CD4-positive, alpha-beta T cell treated with Interleukin-6 at 100 ng/mL for 8 hours (primary cell): ENCODE data around the gene LBHD2.

ENCODE experiments used
- DNase-seq: peaks from one replicate; pipeline ENCODE4 v3.0.0-alpha.2; 2020; ENCODE audit warnings: mixed read lengths, low spot score

The LBHD2 gene

DNA sequence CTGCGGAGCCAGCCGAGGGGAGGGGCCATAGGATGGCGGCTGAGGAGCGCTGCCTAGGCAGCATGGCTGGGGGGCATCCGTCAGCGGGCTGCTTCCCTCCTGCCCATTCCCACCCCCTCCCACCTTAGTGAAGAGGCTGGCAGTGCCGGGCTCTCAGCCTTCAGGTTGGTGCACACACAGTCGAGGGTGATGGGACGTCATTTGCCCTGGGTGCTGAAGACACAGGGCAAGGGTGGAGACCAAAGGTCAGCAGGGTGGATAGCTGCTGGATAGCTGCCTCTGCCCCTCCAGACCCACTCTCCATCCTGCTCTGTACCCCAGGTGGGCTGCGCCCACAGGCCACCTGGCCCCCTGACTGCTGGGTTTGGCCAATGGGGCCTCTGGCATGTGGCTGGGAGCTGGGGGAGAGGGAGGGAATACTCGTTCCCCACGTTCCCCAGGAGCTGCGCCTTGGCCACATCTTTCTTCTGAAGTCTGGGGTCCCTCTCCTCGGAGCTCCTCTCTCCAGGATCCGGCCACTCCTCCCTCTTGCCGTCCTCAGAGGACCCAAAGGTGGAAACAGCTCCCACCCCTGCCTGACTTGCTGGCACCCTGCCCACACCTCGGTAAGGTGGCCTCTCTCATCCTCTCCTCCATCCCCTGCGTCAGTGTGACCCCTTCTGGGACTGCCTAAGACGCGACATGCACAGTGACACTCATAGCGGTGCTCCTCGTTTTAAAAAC lies 15.5 kb upstream of the LBHD2 start:
- no peak for DNase-seq

DNA sequence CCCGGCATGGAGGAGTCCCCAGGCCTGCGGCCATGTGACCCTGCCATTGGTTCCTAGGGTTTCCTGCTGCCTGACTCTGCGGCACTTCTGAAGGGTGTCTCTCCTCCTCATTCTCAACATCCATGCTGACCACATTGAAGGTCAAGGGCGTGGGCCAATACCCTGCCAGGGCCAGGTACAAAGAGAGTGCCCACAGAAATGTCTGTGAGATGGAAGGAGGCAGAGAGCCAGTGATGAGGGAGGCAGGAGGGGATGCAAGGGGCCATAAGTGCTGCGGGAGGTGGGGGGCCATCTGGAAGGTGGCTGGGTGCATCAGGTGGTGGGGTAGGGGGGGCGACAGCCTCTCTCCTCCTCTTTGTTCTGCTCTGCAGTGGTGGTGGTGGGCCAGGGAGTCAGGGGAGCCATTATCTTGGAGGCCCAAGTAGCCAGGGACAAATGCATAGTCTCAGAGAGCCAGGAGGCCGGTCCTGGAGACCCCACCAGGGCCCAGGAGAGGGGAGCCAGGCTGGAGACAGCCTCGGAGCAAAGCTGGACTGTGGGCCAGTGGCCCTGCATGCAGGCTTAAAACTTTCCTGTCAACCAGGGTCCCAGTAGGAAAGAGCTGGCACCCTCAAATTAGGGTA lies 13.6 kb upstream of the LBHD2 start:
- DNase-seq, result no peak

DNA sequence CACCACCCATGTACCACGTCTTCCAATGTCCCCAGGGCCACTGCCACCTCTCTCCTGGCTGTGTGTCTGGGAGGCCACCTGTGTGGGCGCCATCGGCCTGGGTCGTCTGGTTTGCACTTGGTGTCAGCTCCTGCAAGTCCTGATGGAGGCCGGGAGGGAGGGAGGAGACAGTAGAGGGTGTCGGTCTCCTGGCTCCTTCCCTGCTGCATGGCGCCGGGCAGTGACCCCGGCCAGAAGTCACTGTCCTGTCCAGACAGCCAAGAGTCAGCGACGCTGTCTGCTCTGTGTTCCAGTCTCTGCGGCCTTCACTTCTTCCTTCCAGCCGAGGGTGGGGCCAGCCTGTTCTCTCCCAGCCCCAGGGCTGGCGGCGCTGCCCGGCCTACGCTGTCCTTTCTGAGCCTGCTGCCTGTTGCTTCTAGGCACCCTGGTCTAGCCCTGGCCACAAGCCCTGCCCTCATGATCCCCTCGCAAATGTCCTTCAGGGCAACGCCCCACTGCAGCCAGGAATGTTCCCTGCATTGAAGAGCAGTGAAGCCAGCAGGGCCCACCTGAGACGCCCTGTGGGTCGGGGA lies 13.0 kb upstream of the LBHD2 start:
- DNase-seq, result no peak

- DNase-seq, result no peak
Measured at GRCh38 chr14:103071544-103072251, 12.3 kb upstream of the LBHD2 start.

- no peak for DNase-seq
Measured at GRCh38 chr14:103072595-103073366, 11.2 kb upstream of the LBHD2 start.

GRCh38 chr14:103073367-103073875 lies 10.6 kb upstream of the LBHD2 start:
- DNase-seq, result no peak

- no peak for DNase-seq
Measured at GRCh38 chr14:103073876-103074728, 9.9 kb upstream of the LBHD2 start.

- DNase-seq, result no peak
Measured at GRCh38 chr14:103074729-103075367, 9.2 kb upstream of the LBHD2 start.

DNA sequence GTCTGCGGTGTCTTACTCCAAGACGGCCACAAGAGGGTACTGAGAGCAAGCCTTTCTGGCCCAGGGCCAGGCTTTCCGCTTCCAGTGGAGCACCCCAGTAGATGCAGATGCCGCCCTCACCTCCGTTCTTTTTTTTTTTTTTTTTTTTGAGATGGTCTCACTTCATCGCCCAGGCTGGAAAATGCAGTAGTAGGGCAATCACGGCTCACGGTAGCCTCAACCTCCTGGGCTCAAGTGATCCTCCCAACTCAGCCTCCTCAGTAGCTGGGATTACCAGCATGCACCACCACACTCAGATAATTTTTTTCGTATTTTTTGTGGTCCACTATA lies 5.6 kb upstream of the LBHD2 start:
- peak; percentile 79 for DNase-seq

DNA sequence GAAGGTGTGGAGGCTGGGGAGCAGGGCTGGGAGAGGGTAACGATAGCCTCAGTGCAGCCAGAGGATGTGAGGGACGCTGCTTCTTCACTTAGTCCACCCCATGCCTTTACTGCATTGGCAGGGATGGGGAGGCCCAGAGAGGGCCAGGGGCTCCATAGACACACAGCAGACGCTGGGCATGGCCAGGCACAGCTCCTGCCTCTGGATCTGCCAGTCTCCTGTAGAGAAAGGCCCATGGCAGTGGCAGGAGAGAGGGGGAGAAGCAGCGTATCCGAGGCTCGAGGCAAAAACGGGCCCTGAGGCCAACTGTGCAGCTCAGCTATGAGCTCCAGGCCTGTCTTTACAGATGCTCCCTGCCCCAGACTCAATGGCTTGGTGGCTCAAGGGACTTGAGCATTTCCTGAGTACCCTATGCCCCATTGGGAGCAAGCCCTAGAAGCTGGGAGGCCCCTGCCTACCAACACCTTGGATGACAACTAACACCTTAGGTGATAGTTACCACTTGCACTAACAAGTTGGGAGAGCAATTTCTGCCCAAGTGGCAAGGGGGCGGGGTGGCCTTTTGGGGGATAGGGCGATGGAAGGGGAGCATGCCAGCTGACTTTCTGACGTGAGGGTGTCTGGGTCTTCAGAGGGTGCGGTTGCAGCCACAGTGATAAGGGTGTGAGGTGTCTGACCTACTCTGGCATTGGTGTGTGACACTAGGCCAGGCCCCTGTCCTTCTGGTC lies 5.0 kb upstream of the LBHD2 start:
- no peak for DNase-seq

- no peak for DNase-seq
Measured at GRCh38 chr14:103081951-103082350, 2.1 kb upstream of the LBHD2 start.

- DNase-seq, result no peak
Measured at GRCh38 chr14:103085106-103086091, 1.4 kb downstream of the LBHD2 start.

DNA sequence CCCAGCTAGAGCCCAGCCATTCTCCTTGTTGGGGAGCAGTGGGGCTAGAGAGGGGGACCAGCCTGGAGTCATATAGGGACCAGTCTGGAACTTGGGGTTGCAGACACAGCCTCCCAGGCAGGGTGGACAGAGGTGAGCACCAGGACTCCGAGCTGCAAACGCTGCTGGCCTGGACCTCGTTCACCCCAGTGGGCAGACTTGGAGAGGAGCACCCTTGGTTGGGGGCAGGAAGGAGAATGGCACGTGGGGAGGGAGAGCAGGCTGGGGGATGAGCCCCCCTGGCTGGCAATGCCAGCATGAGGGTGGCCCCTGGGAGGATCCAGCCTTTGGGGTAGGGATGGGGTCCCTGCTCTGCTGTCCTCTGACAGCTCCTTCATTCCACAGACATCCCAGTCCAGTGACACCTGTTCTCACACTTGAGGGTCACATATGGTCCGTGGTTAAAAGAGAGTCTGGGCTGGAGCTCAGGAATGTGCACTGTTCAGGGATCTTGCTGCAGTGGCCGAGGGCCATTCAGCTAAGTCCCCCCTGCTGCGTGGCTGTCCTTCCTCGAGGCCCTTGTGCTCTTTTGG lies 2.8 kb downstream of the LBHD2 start:
- no peak for DNase-seq

GRCh38 chr14:103087343-103087835 lies 3.4 kb downstream of the LBHD2 start:
- no peak for DNase-seq

- DNase-seq, result no peak
Measured at GRCh38 chr14:103088921-103089320, 4.9 kb downstream of the LBHD2 start.

DNA sequence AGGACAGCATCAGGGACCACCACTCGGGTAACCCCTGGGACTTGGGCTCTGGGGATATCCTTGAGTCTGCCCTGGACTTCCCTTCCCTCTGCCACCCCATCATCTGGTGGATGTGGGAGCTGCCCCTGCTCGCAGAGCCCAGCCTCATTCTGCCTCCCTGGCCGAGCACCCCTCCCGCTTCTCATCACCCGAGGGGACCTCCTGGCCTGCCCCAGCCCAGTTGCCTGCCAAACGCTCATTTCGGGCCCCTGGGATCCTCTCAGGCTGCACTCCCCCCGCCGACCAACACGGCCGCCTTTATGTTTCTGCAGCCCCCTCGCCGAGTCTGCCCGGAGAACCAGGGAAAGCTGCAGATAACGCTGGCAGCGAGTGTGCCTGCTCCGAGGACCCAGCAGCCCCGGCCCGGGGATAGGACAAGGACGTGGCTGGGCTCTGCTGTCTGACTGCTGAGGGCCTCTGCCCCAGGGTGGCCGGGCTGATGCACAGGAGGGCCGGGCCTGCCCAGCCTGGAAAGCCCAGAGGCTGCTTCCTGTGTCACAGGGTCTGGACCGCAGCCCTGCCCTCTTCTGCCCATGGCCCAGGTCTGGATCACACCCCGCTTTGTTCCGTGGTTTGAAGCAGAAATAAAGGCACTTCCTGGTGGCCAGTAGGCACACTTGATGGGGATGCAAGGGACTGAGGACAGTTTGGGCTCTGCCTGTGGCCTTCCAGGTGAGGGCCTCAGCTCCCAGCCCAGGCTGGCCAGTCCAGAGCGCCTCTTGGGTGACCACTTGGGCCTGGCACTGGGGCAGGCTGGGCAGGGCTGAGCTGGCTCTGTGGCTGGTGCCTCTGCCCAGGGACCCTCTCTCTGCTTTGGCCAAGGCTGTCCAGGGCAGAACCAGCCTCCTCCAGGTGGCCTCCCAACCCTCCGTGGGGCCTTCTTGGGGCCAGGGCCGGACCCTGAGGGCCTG lies 5.7 kb downstream of the LBHD2 start:
- no peak for DNase-seq

DNA sequence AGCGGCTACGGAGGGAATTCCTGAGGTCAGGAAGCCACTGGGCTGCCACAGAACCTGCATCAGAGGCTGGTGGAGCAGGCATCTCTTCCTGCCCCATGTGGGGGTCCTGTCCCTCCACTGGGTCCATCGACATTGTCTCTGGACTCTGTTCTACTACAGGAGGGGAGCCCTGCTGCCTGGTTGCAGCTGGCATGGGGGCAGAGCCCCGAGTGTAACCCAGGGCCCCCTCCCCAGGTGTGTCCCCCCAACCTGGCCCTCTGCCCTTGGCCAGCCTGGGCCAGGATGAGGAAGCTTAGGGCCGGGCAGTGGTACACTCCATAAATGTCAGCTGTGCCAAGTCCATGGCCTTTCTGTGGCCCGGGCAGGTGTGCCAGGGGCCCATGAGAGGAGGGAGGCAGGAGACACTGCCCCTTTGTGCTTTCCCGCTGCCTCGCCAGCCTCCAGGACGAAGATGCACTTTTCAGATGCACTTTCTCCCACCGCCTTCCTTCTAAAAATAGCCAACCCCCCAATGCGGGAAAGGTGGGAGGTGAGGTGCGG lies 6.5 kb downstream of the LBHD2 start:
- DNase-seq, result no peak
